T-helper 2 cell treated with Interferon-gamma antibody and Interleukin-4, amounts not matched to agents 100 ng/mL and 5 ng/mL, for 36 hours (primary cell): Measurements from ENCODE around the gene VBP1. TPM values are rescaled to one million over a fixed set of nuclear protein-coding genes. Genes with fewer than 3 reads are reported as not detected.
"Not testable (repeated sequence)": the region's sequence is repeated elsewhere in the genome, so short reads cannot be mapped to it uniquely, and the experiment has no call there.

Experiments used
- intact Hi-C: fragments of 100-400 bp; cut with micrococcal nuclease; formaldehyde crosslinking; loops from one replicate; pipeline ENCODE4 v1.15.1; 2023
- total RNA-seq: library from RNA; stranded (reverse); gene quantifications from 2 replicates; pipeline ENCODE4 v1.2.3, GENCODE V29; 2022

The VBP1 gene
- total RNA-seq, 1 donor from 2014 or later = 63.8 TPM

- intact Hi-C loops = no loop called here
These were observed 46.9 kb downstream of the VBP1 start for GRCh38 chrX:155262970-155263754.

GRCh38 chrX:155263854-155264628, 47.8 kb downstream of the VBP1 start, which contains the start of gene RAB39B:
Gene RAB39B (minus strand): TSS chrX:155264491. CDS start chrX:155264288, 203 bp downstream.
- intact Hi-C loops = loop anchor here (1.0 kb wide), 1 partner anchor 48 kb away; the partner anchor contains the start of gene VBP1

DNA sequence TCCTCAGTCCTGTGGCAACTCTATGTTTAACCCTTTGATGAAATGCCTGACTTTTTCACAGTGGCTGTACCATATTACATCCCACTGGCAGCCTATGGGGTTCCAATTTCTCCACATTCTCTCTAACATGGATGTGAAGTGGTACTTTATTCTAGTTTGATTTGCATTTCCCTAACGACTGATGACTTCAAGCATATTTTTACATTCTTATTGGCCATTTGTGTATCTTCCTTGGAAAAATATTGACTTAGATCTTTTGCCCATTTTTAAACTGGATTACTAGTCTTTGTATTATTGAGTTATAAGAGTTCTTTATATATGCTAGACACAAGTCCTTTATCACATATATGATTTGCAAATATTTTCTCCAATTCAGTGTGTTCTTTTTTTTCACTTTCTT, 50.2 kb downstream of the VBP1 start:
- intact Hi-C loops = no loop called here

- intact Hi-C loops = not testable (repeated sequence)
These were observed 51.7 kb downstream of the VBP1 start for GRCh38 chrX:155267995-155268394.

GRCh38 chrX:155270969-155271368, 54.7 kb downstream of the VBP1 start:
- intact Hi-C loops = no loop called here

GRCh38 chrX:155279873-155280272, 63.6 kb downstream of the VBP1 start:
- intact Hi-C loops = no loop called here

Other genes starting within 250 kb of the VBP1 start
- 4.7 and 5.1 TPM in 2 replicates for gene F8, start 193.7 kb upstream of the VBP1 start, total RNA-seq
- gene FUNDC2, start 189.6 kb upstream of the VBP1 start, total RNA-seq = 51.2 and 54.4 TPM in 2 replicates
- 4.8 and 6.3 TPM in 2 replicates for gene CMC4, start 145.3 kb upstream of the VBP1 start, total RNA-seq
- 12.1 and 15.0 TPM in 2 replicates for gene MTCP1, start 145.3 kb upstream of the VBP1 start, total RNA-seq
- gene BRCC3, start 145.0 kb upstream of the VBP1 start, total RNA-seq = 30.3 and 32.8 TPM in 2 replicates
- 8.4 and 8.7 TPM in 2 replicates for gene RAB39B, start 48.0 kb downstream of the VBP1 start, total RNA-seq
- gene CLIC2, start 118.2 kb downstream of the VBP1 start, total RNA-seq = 0.52 and 1.1 TPM in 2 replicates
- not detected in 2 replicates for gene F8A2, start 165.6 kb downstream of the VBP1 start, total RNA-seq
- 25.3 and 29.6 TPM in 2 replicates for gene F8A3, start 242.2 kb downstream of the VBP1 start, total RNA-seq